ENCODE measurements around the gene TSC22D1.

- TF ChIP-seq CTCF (IDR thresholded peaks at IDR 0.05): peak in 3 of 7 experiments; percentile 2 to 8 (median 6)
- TF ChIP-seq POLR2A (IDR thresholded peaks at IDR 0.05): no peak
Observed at GRCh38 chr13:44393391-44393790, 182.7 kb downstream of the TSC22D1 start.
